ENCODE data around the gene HMCN2. TPM values are rescaled to one million over a fixed set of nuclear protein-coding genes. Genes with fewer than 3 reads are reported as not detected.
"Not testable (repeated sequence)": the region's sequence is repeated elsewhere in the genome, so short reads cannot be mapped to it uniquely, and the experiment has no call there.

HMCN2 gene
- total RNA-seq, 2 experiments from 2014 or later = not detected

DNA sequence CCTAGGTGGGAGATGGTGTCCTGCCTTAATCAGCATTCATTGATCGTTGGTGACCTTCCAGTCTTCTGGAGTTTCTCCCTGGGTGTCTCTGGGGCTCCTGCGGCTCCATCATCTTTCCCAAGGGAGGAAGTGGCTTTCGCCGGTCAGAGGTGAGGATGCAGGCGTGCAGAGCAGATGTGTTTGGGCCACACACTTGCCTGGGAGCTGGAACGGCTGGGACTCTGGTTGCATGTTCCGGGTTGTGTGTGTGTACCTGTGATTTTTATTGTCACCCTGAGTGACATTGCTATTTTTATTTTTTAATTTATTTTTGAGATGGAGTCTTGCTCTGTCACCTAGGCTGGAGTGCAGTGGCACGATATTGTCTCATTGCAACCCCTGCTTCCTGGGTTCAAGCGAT is 9.6 kb downstream of the HMCN2 start:
- ChIA-PET CTCF (no interaction called here), POLR2A (no interaction called here)
- H3K4me1 Mint-ChIP-seq (ENCODE audit: low read depth) = no peaks in the 10 kb centered on the region
- H3K9me3 Mint-ChIP-seq (ENCODE audit: insufficient read depth) = no peaks in the 10 kb centered on the region
- no peak overlapping the region for H3K27ac Mint-ChIP-seq
- no peak overlapping the region for H3K4me3 Mint-ChIP-seq
- ATAC-seq = no peak
- H3K27me3 Mint-ChIP-seq (ENCODE audit: low read depth) = peaks cover 13% of the 10 kb centered on the region
- H3K36me3 Mint-ChIP-seq (ENCODE audit: low read depth) = no peaks in the 10 kb centered on the region
- DNase-seq = no peak

DNA sequence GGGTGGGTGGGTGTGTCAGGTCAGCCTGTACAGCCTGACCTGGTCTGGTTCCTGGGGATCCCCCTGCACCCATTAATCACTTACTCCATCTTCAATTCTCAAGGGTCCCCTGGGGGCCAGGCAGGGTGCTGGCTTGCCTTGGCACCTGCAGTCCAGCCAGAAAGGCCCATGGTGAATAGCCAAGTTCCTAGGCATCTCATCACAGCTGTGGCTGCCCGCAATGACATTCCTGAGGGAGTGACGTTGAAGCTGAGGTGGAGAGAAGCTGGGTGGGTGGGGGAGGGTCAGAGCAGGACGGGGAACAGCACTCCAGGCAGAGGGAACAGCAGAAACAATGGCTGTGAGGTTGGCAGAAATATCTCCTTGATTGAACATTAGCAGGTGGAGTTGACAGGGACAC is 10.6 kb downstream of the HMCN2 start:
- POLR2A ChIA-PET = no interaction called here
- no peaks in the 10 kb centered on the region for H3K36me3 Mint-ChIP-seq (ENCODE audit: low read depth)
- ATAC-seq (no peak), DNase-seq (no peak)
- H3K4me3 Mint-ChIP-seq = no peak overlapping the region
- CTCF ChIA-PET = no interaction called here
- H3K27me3 Mint-ChIP-seq (ENCODE audit: low read depth) = peaks cover 8% of the 10 kb centered on the region
- H3K4me1 Mint-ChIP-seq (ENCODE audit: low read depth) = no peaks in the 10 kb centered on the region
- no peak overlapping the region for H3K27ac Mint-ChIP-seq
- H3K9me3 Mint-ChIP-seq (ENCODE audit: insufficient read depth) = no peaks in the 10 kb centered on the region

DNA sequence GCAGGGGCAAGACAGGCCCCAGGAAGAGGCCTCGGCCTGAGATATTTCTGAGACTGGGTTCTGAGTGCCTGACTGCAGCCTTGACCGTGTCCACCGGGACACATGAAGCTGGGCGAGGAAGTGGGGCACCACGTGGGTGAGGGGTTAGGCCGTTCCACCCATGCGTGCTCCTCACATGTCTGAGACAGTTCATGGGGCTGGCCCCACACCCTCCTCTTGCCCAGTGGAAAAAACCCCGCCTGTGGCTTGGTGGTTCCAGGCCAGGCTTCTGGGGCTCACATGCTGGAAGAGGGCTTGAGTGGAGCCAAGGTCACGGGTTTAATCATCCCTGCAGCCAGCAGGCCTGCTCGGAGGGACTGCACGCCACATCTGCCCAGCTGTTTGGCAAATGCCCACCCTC is 11.4 kb downstream of the HMCN2 start:
- H3K4me1 Mint-ChIP-seq (ENCODE audit: low read depth) = no peaks in the 10 kb centered on the region
- no peaks in the 10 kb centered on the region for H3K9me3 Mint-ChIP-seq (ENCODE audit: insufficient read depth)
- peaks cover 3% of the 10 kb centered on the region for H3K27me3 Mint-ChIP-seq (ENCODE audit: low read depth)
- H3K27ac Mint-ChIP-seq = no peak overlapping the region
- DNase-seq (no peak), ATAC-seq (no peak)
- H3K36me3 Mint-ChIP-seq (ENCODE audit: low read depth) = no peaks in the 10 kb centered on the region
- CTCF ChIA-PET = no interaction called here
- POLR2A ChIA-PET = no interaction called here
- H3K4me3 Mint-ChIP-seq = no peak overlapping the region

DNA sequence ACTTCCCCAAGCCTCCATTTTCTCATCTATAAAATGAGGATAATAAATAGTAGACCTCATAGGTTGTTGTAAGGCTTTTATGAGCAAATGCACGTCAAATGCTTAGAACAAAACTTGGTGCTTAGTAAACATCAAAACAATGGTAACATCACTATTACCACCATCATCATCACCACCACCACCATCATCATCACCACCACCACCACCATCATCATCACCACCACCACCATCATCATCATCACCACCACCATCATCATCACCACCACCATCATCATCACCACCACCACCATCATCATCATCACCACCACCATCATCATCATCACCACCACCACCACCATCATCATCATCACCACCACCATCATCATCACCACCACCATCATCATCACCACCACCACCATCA is 12.0 kb downstream of the HMCN2 start:
- DNase-seq; CTCF ChIA-PET; ATAC-seq; H3K4me3 Mint-ChIP-seq; H3K27me3 Mint-ChIP-seq (ENCODE audit: low read depth); H3K36me3 Mint-ChIP-seq (ENCODE audit: low read depth); H3K4me1 Mint-ChIP-seq (ENCODE audit: low read depth); H3K9me3 Mint-ChIP-seq (ENCODE audit: insufficient read depth); H3K27ac Mint-ChIP-seq; POLR2A ChIA-PET: not testable (repeated sequence)

DNA sequence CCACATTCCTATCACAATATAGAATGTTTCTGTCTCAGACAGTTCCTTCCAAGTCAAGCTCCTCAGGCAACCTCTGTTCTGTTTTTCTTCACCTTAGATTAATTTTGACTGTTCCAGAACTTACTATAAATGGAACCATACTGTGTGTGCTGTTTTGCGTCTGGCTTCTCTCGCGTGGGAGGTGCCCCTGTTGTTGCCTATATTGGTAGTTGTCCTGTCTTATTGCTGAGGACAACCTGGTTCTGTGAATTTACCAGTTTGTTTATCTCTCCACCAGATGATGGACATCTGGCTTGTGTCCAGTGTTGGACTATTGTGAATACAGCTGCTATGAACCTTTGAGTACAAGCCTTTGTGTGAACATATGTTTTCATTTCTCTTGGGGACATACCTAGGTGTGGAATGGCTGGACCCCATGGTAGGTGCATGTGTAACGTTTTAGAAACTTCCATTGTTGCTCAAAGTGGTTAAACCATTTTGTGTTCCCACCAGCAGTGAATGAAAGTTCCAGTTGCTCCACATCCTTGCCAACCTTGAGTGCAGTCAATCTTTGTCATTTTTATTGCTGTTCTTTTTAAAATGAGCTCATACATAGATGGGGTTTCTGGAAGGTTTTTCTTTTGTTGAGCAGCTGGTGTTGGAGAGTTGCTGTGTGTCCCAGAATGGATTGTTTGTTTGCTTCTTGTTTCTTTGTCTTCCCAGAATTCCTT is 18.1 kb downstream of the HMCN2 start:
- Mint-ChIP-seq H3K9me3 (ENCODE audit: insufficient read depth) (no peaks in the 10 kb centered on the region), H3K36me3 (ENCODE audit: low read depth) (no peaks in the 10 kb centered on the region), H3K4me1 (ENCODE audit: low read depth) (no peaks in the 10 kb centered on the region), H3K27ac (no peak overlapping the region), H3K4me3 (no peak overlapping the region), H3K27me3 (ENCODE audit: low read depth) (no peaks in the 10 kb centered on the region)
- ChIA-PET CTCF (no interaction called here), POLR2A (no interaction called here)
- ATAC-seq (no peak), DNase-seq (no peak)

DNA sequence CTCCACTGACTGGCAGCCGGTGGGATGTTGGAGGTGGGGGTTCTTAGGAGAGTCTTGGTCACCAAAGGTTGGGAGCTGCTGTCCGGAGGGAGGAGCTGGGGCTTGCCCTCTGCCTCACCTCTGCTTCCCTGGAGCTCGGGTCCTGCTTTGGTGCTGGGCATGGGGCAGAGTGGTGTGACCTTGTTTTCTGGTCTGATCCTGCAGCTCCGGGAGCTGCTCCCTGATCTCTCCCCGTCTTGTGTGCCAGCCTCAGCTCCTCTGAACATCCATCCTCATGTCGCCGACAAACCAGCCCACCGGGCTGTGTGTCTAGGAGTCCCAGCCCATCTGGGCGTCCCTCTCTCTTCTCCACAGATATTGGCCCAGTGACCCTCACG is 18.7 kb downstream of the HMCN2 start:
- POLR2A ChIA-PET = no interaction called here
- CTCF ChIA-PET = no interaction called here
- Mint-ChIP-seq H3K9me3 (ENCODE audit: insufficient read depth) (no peaks in the 10 kb centered on the region), H3K27ac (no peak overlapping the region), H3K27me3 (ENCODE audit: low read depth) (no peaks in the 10 kb centered on the region), H3K4me1 (ENCODE audit: low read depth) (no peaks in the 10 kb centered on the region), H3K36me3 (ENCODE audit: low read depth) (no peaks in the 10 kb centered on the region), H3K4me3 (no peak overlapping the region)
- ATAC-seq (no peak), DNase-seq (no peak)

DNA sequence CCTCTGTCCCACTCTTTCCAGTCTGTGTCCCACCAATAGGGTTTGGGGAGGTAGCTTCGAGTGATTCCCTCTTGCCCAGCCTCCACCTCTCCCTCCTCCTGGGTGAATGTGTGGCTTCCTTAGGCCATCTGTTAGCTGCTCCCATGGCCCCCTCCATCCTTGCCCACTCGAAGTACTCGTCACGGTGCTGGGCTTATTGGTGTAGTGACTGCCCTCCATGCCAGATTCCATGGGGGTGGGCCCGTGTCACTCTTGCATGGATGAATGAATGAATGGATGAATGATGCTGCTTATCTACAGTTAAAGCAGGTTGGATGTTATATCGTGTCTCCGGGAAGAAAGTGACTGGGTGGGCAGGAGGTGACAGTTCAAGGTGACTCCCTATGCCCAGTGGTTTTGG is 19.1 kb downstream of the HMCN2 start:
- Mint-ChIP-seq H3K4me3 (no peak overlapping the region), H3K27me3 (ENCODE audit: low read depth) (no peaks in the 10 kb centered on the region), H3K36me3 (ENCODE audit: low read depth) (no peaks in the 10 kb centered on the region), H3K4me1 (ENCODE audit: low read depth) (no peaks in the 10 kb centered on the region), H3K9me3 (ENCODE audit: insufficient read depth) (no peaks in the 10 kb centered on the region), H3K27ac (no peak overlapping the region)
- POLR2A ChIA-PET = no interaction called here
- ATAC-seq (no peak), DNase-seq (no peak)
- CTCF ChIA-PET = no interaction called here

DNA sequence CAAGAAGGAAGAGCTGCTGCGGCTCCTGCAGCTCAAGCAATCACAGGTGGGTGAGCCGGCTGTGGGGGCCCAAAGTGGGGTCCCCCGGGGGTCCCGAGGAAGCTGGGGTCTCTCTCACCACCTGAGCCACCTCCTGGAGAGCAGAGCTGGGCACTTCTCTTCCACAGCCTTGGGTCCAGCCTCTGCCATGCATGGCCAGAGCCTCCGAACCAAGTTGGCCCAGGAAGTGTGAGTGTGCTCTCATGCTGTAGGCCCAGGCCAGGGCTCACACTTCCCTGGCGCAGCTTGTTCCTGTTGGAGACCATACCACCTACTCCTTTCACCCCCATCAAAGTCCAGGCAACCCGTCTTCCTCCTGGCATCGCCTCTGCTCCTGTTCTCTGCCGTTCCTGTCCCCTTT is 19.7 kb downstream of the HMCN2 start:
- CTCF ChIA-PET = no interaction called here

DNA sequence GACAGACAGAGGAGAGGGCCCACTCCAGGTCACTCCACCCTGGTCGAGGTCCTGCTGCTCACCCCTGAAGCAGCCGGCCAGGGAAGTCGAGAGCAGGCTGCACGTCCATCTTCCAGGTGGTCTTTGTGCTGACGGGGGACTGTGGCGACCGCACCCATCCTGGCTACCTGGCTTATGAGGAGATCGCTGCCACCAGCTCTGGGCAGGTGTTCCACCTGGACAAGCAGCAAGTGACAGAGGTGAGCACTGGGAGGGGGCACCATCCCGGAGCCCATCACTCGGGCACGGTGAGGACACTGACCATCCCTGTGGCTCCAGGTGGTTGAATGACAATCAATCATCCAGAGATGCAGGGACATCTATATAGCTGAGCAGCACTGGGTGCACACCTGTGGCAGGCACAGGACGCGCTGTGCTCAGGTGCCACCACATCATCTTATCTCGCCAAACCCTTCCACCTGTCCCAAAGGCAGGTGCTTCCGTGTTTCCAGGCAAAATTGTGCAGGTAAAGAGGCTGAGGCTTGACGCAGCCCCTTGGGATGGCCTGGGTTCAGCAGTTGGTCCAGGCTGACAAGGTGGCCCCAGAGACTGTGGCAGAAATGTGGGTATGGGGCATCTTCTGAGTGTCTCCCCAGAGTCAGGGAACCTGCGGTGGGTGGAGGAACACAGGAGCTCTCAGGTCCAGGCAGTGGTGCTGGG is 20.7 kb downstream of the HMCN2 start:
- H3K36me3 Mint-ChIP-seq (ENCODE audit: low read depth) = no peaks in the 10 kb centered on the region
- no peaks in the 10 kb centered on the region for H3K4me1 Mint-ChIP-seq (ENCODE audit: low read depth)
- H3K27ac Mint-ChIP-seq = no peak overlapping the region
- H3K27me3 Mint-ChIP-seq (ENCODE audit: low read depth) = no peaks in the 10 kb centered on the region
- ChIA-PET CTCF (no interaction called here), POLR2A (no interaction called here)
- no peaks in the 10 kb centered on the region for H3K9me3 Mint-ChIP-seq (ENCODE audit: insufficient read depth)
- no peak overlapping the region for H3K4me3 Mint-ChIP-seq
- no peak for DNase-seq
- no peak for ATAC-seq

More for the DNA sequence above, 19.7 kb downstream of the HMCN2 start:
- POLR2A ChIA-PET = no interaction called here
- ATAC-seq = no peak
- Mint-ChIP-seq H3K36me3 (ENCODE audit: low read depth) (no peaks in the 10 kb centered on the region), H3K27ac (no peak overlapping the region), H3K4me3 (no peak overlapping the region), H3K9me3 (ENCODE audit: insufficient read depth) (no peaks in the 10 kb centered on the region), H3K27me3 (ENCODE audit: low read depth) (no peaks in the 10 kb centered on the region), H3K4me1 (ENCODE audit: low read depth) (no peaks in the 10 kb centered on the region)
- DNase-seq = no peak

DNA sequence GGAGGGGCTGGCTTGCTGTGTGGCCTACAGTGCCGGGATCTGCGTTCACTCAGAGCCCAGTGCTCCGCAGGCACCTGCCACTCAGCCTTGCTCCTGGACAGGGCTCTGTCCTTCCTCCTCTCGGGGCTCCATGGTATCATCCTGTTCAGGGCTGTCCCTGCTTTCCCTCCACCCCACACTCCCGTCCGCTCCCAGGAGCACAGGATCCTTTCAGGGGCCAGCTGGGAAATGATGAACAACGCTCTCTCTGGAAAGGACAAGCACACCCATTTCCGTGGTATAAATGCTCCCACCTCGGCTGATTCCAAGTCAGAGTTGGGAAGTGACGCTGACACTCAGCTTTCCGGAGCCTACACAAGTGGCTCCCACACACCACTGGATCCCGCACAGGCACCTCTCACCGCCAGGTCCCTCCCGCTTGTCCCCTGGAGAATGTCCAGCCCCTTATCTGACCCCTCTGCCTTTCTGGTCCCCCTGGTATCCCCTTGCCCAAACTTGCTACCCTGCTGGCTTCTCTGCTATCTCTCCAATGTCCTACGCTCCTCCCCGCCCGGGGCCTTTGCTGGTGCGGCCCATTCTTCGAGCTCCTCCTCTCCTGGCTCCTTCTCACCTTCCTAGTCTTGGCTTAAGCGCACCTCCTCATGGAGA is 21.3 kb downstream of the HMCN2 start:
- H3K9me3 Mint-ChIP-seq (ENCODE audit: insufficient read depth) = no peaks in the 10 kb centered on the region
- ATAC-seq (no peak), DNase-seq (no peak)
- POLR2A ChIA-PET = no interaction called here
- CTCF ChIA-PET = no interaction called here
- H3K27ac Mint-ChIP-seq = no peak overlapping the region
- no peak overlapping the region for H3K4me3 Mint-ChIP-seq
- H3K27me3 Mint-ChIP-seq (ENCODE audit: low read depth) = peaks cover 2% of the 10 kb centered on the region
- no peaks in the 10 kb centered on the region for H3K36me3 Mint-ChIP-seq (ENCODE audit: low read depth)
- H3K4me1 Mint-ChIP-seq (ENCODE audit: low read depth) = no peaks in the 10 kb centered on the region

DNA sequence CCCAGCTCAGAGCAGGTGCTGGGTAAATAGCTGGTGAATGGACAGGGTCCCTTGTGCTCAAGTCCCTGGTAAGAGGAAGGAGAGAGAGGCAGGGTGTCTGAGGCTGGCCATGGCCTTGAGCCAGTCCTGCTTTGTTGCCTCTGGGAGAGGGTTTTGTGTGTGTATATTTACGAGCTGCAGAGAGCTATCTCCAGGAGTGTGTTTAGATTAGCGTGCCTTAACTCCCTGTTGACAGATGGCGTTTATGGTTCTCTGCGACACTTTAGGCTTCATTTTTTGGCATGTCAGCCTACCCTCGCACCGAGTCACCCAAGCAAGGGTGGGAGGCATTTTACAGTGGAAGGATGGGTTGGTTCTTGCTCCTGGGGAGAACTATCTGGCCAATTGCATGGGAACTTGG is 22.2 kb downstream of the HMCN2 start:
- ChIA-PET CTCF (no interaction called here), POLR2A (no interaction called here)
- Mint-ChIP-seq H3K27ac (no peak overlapping the region), H3K27me3 (ENCODE audit: low read depth) (peaks cover 8% of the 10 kb centered on the region), H3K4me1 (ENCODE audit: low read depth) (no peaks in the 10 kb centered on the region), H3K36me3 (ENCODE audit: low read depth) (no peaks in the 10 kb centered on the region), H3K9me3 (ENCODE audit: insufficient read depth) (no peaks in the 10 kb centered on the region), H3K4me3 (no peak overlapping the region)
- DNase-seq (no peak), ATAC-seq (no peak)

DNA sequence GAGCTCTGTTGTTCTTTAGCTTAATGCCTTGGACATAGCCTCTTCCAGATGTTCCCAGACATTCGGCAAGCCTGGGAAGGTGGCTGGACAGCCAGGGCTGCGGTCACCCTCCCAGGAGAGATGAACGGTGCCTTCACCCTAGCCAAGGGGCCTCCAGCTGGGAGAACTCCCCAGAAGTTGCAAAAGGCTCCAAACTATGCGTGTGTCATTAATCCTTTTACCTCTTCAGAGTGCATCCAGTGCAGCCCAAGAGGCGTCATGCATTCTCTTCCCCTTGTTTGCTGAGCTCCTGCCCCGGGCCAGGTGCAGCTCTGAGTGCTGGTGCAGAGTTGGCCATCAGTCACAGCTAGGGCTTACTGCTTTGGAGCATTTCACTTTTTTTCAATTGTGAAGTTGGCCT is 22.8 kb downstream of the HMCN2 start:
- ChIA-PET POLR2A (no interaction called here), CTCF (no interaction called here)
- H3K4me1 Mint-ChIP-seq (ENCODE audit: low read depth) = no peaks in the 10 kb centered on the region
- H3K9me3 Mint-ChIP-seq (ENCODE audit: insufficient read depth) = no peaks in the 10 kb centered on the region
- peaks cover 9% of the 10 kb centered on the region for H3K27me3 Mint-ChIP-seq (ENCODE audit: low read depth)
- no peak overlapping the region for H3K27ac Mint-ChIP-seq
- H3K4me3 Mint-ChIP-seq = no peak overlapping the region
- no peaks in the 10 kb centered on the region for H3K36me3 Mint-ChIP-seq (ENCODE audit: low read depth)
- ATAC-seq (no peak), DNase-seq (no peak)

Measured in activated CD8-positive, alpha-beta T cell treated with anti-CD3 and anti-CD28 coated beads, Interleukin-2, amount 10 ng/mL, durations not matched to agents 7 days and 5 days (primary cell).